Suprapubic skin (tissue), 4 donors: ENCODE results near the gene RNLS. TPM values are rescaled to one million over a fixed set of nuclear protein-coding genes. Genes with fewer than 3 reads are reported as not detected.

ENCODE experiments used
- DNase-seq, 2 donors: peaks; one replicate each; pipeline ENCODE4 v3.0.0-alpha.2; 2019; ENCODE audit warnings: low spot score in 2 of 2
- H3K27ac ChIP-seq: fragments of 200-600 bp; sonication (generic); one replicate; pipeline ENCODE4 v1.5.1; 2019
- H3K27me3 ChIP-seq: fragments of 200-600 bp; sonication (generic); one replicate; pipeline ENCODE4 v1.5.1; 2019
- H3K36me3 ChIP-seq: fragments of 200-600 bp; sonication (generic); one replicate; pipeline ENCODE4 v1.5.1; 2019
- H3K4me1 ChIP-seq: fragments of 200-600 bp; sonication (generic); one replicate; pipeline ENCODE4 v1.5.1; 2019
- H3K4me3 ChIP-seq: fragments of 200-600 bp; sonication (generic); one replicate; pipeline ENCODE4 v1.5.1; 2019; ENCODE audit warnings: mild to moderate bottlenecking
- H3K9me3 ChIP-seq: fragments of 200-600 bp; sonication (generic); one replicate; pipeline ENCODE4 v1.5.1; 2019
- CTCF ChIP-seq, 2 donors: fragments of 200-600 bp in 1 of 2; fragments of 450-650 bp in 1 of 2; sonication (generic) in 1 of 2; IDR thresholded peaks; one replicate each; pipeline ENCODE4 v1.5.1; 2016 to 2019; ENCODE audit warnings: antibody characterized with exemption in 2 of 2, mild to moderate bottlenecking in 1 of 2, moderate library complexity in 1 of 2
- EP300 ChIP-seq: sonication (generic); formaldehyde crosslinking; IDR thresholded peaks from one replicate; pipeline ENCODE4 v1.6.1; 2017; ENCODE audit warnings: antibody characterized with exemption
- POLR2A ChIP-seq, 2 donors: fragments of 450-650 bp; IDR thresholded peaks; one replicate each; pipeline ENCODE4 v1.6.1; 2017; ENCODE audit warnings: antibody characterized with exemption in 2 of 2, mild to moderate bottlenecking in 2 of 2, moderate library complexity in 2 of 2
- POLR2AphosphoS5 ChIP-seq, 3 donors: sonication (generic); formaldehyde crosslinking; IDR thresholded peaks; one replicate each; pipeline ENCODE4 v1.6.1; 2017; ENCODE audit warnings: antibody characterized with exemption in 3 of 3
- WGBS: methylation state at CpG from one replicate; pipeline ENCODE4 v1.1.5; 2018; 5-methylcytosine and 5-hydroxymethylcytosine counted together
- total RNA-seq, 4 donors: library from RNA; depleted of rRNA; stranded (reverse); fragments of >200 nt; gene quantifications; one replicate each; pipeline ENCODE4 v1.1.0, GENCODE V29; 2016

RNLS gene
- total RNA-seq, 4 donors from 2014 or later: 9.8 to 23.7 (median 19.2) TPM

GRCh38 chr10:88523739-88524400 lies 59.2 kb downstream of the RNLS start:
- Histone ChIP-seq H3K4me1 (peaks cover 3% of the 10 kb centered on the region), H3K4me3 (no peak overlapping the region), H3K36me3 (no peaks in the 10 kb centered on the region), H3K9me3 (no peaks in the 10 kb centered on the region), H3K27me3 (no peaks in the 10 kb centered on the region), H3K27ac (no peak overlapping the region)
- TF ChIP-seq CTCF (IDR thresholded peaks at IDR 0.05): no peak
- TF ChIP-seq EP300: no peak
- TF ChIP-seq POLR2A (IDR thresholded peaks at IDR 0.05): no peak
- TF ChIP-seq POLR2AphosphoS5 (IDR thresholded peaks at IDR 0.05): no peak
- no peak for DNase-seq
- WGBS: 90% methylated on average over 6 of the region's 6 CpGs

GRCh38 chr10:88522715-88523114 lies 60.4 kb downstream of the RNLS start:
- Histone ChIP-seq H3K4me1 (peaks cover 3% of the 10 kb centered on the region), H3K36me3 (no peaks in the 10 kb centered on the region), H3K4me3 (no peak overlapping the region), H3K27me3 (no peaks in the 10 kb centered on the region), H3K9me3 (no peaks in the 10 kb centered on the region), H3K27ac (no peak overlapping the region)
- DNase-seq: no peak
- WGBS: 67% methylated on average over 1 of the region's 1 CpG
- TF ChIP-seq POLR2A (IDR thresholded peaks at IDR 0.05) (no peak), EP300 (no peak), POLR2AphosphoS5 (IDR thresholded peaks at IDR 0.05) (no peak), CTCF (IDR thresholded peaks at IDR 0.05) (no peak)

- Histone ChIP-seq H3K4me1 (peaks cover 3% of the 10 kb centered on the region), H3K27ac (no peak overlapping the region), H3K36me3 (no peaks in the 10 kb centered on the region), H3K9me3 (no peaks in the 10 kb centered on the region), H3K4me3 (no peak overlapping the region), H3K27me3 (no peaks in the 10 kb centered on the region)
- no peak for DNase-seq
- WGBS: 55% methylated on average over 1 of the region's 1 CpG
- TF ChIP-seq POLR2A (IDR thresholded peaks at IDR 0.05): no peak
- no peak for TF ChIP-seq EP300
- no peak for TF ChIP-seq CTCF (IDR thresholded peaks at IDR 0.05)
- no peak for TF ChIP-seq POLR2AphosphoS5 (IDR thresholded peaks at IDR 0.05)
These were observed 61.3 kb downstream of the RNLS start for GRCh38 chr10:88521791-88522190.

- Histone ChIP-seq H3K9me3 (no peaks in the 10 kb centered on the region), H3K27me3 (no peaks in the 10 kb centered on the region), H3K27ac (no peak overlapping the region), H3K4me1 (no peaks in the 10 kb centered on the region), H3K4me3 (no peak overlapping the region), H3K36me3 (no peaks in the 10 kb centered on the region)
- no peak for DNase-seq
- 84% methylated on average over 1 of the region's 1 CpG for WGBS
- no peak for TF ChIP-seq CTCF (IDR thresholded peaks at IDR 0.05)
- TF ChIP-seq POLR2AphosphoS5 (IDR thresholded peaks at IDR 0.05): no peak
- TF ChIP-seq EP300: no peak
- no peak for TF ChIP-seq POLR2A (IDR thresholded peaks at IDR 0.05)
These were observed 67.9 kb downstream of the RNLS start for GRCh38 chr10:88515235-88515634.

GRCh38 chr10:88512599-88512998 lies 70.5 kb downstream of the RNLS start:
- Histone ChIP-seq H3K9me3 (no peaks in the 10 kb centered on the region), H3K36me3 (no peaks in the 10 kb centered on the region), H3K27ac (no peak overlapping the region), H3K4me1 (no peaks in the 10 kb centered on the region), H3K4me3 (no peak overlapping the region), H3K27me3 (no peaks in the 10 kb centered on the region)
- TF ChIP-seq EP300 (no peak), POLR2A (IDR thresholded peaks at IDR 0.05) (no peak), POLR2AphosphoS5 (IDR thresholded peaks at IDR 0.05) (no peak), CTCF (IDR thresholded peaks at IDR 0.05) (no peak)
- 84% methylated on average over 2 of the region's 2 CpGs for WGBS
- no peak for DNase-seq
